ENCODE results near the gene LSM4.
"Not testable (repeated sequence)": the region's sequence is repeated elsewhere in the genome, so short reads cannot be mapped to it uniquely, and the experiment has no call there.

Gene LSM4

GRCh38 chr19:18339723-18340122 lies 16.8 kb upstream of the LSM4 start:
- H4K20me1 ChIP-seq = peaks cover 0 to 34% (median 0%) of the 10 kb centered on the region in 11 experiments; a peak in 4 of 22 replicates
- TF ChIP-seq Cebpa-rat (IDR thresholded peaks at IDR 0.05) = no peak
- no peak overlapping the region for H3K27ac ChIP-seq
- H3K9me3 ChIP-seq (replicated peaks in 1 of 11) = no peaks in the 10 kb centered on the region
- H3K4me1 ChIP-seq = peaks cover 26 to 86% (median 42%) of the 10 kb centered on the region in 10 experiments
- H3K9ac ChIP-seq = peak overlapping the region in 1 of 11 experiments; percentile 78; a peak in 3 of 22 replicates
- peak overlapping the region; percentile 84 to 100 (median 96) for H3K4me2 ChIP-seq
- H3K27me3 ChIP-seq = no peaks in the 10 kb centered on the region
- H3K36me3 ChIP-seq = peaks cover 0 to 28% (median 0%) of the 10 kb centered on the region in 11 experiments; a peak in 7 of 22 replicates
- peak overlapping the region in 8 of 10 experiments; percentile 66 to 93 (median 80); a peak in 14 of 20 replicates for H3K4me3 ChIP-seq

DNA sequence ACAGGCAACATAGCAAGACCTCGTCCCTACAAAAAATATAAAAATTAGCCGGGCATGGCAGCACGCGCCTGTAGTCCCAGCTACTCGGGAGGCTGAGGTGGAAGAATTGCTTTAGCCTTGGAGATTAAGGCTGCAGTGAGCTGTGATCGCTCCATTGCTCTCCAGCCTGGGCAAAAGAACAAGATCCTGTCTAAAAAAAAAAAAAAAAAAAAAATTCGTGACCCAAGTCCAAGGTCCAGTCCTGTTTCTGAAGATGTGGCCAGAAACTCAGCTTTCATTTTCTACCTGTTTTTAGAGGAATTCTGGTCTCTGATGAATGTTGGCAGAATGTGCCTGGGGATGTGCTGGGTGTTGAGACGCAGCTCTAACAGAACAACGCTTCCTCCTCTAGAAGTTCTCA lies 15.7 kb upstream of the LSM4 start:
- Histone ChIP-seq H3K4me3 (no peak overlapping the region), H3K4me1 (peaks cover 26 to 74% (median 40%) of the 10 kb centered on the region in 10 experiments), H3K4me2 (peak overlapping the region in 3 of 11 experiments; percentile 4 to 73 (median 49); a peak in 3 of 22 replicates), H3K9ac (no peak overlapping the region), H3K27ac (no peak overlapping the region), H4K20me1 (peaks cover 0 to 23% (median 0%) of the 10 kb centered on the region in 11 experiments; a peak in 3 of 22 replicates), H3K9me3 (replicated peaks in 1 of 11) (no peaks in the 10 kb centered on the region), H3K36me3 (peaks cover 0 to 16% (median 0%) of the 10 kb centered on the region in 11 experiments; a peak in 7 of 22 replicates), H3K27me3 (no peaks in the 10 kb centered on the region)
- no peak for TF ChIP-seq Cebpa-rat (IDR thresholded peaks at IDR 0.05)

DNA sequence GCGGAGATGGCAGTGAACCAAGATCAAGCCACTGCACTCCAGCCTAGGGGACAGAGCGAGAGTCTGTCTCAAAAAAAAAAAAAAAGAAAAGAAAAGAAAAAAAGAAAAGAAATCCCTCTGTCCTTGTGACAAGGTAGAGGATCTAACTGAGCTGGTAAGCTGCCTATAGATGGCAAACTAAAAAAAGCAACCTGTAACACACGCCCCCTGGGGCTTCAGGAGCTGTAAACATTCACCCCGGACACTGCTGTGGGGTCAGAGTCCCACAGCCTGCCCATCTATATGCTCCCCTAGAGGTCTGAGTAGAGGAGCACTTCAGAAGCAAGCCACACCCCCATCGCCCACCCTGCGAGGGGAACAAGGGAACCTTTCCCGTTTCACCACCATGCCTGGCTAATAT lies 13.2 kb upstream of the LSM4 start:
- no peak for TF ChIP-seq Cebpa-rat (IDR thresholded peaks at IDR 0.05)
- Histone ChIP-seq H4K20me1 (no peaks in the 10 kb centered on the region), H3K4me1 (peaks cover 19 to 50% (median 31%) of the 10 kb centered on the region in 10 experiments), H3K9me3 (replicated peaks in 1 of 11) (no peaks in the 10 kb centered on the region), H3K4me2 (peak overlapping the region in 8 of 11 experiments; percentile 1 to 73 (median 31); a peak in 8 of 22 replicates), H3K4me3 (no peak overlapping the region), H3K9ac (no peak overlapping the region), H3K36me3 (no peaks in the 10 kb centered on the region), H3K27ac (no peak overlapping the region; a peak in 1 of 22 replicates), H3K27me3 (no peaks in the 10 kb centered on the region)

- H3K4me3 ChIP-seq = no peak overlapping the region
- H3K36me3 ChIP-seq = no peaks in the 10 kb centered on the region
- no peak for TF ChIP-seq Cebpa-rat (IDR thresholded peaks at IDR 0.05)
- no peak overlapping the region for H3K27ac ChIP-seq
- no peaks in the 10 kb centered on the region for H4K20me1 ChIP-seq
- peaks cover 15 to 43% (median 31%) of the 10 kb centered on the region in 10 experiments for H3K4me1 ChIP-seq
- no peak overlapping the region for H3K9ac ChIP-seq
- no peak overlapping the region for H3K4me2 ChIP-seq
- H3K27me3 ChIP-seq = no peaks in the 10 kb centered on the region; a peak in 1 of 22 replicates
- no peaks in the 10 kb centered on the region for H3K9me3 ChIP-seq (replicated peaks in 1 of 11)
Measured at GRCh38 chr19:18333680-18334079, 10.8 kb upstream of the LSM4 start.

DNA sequence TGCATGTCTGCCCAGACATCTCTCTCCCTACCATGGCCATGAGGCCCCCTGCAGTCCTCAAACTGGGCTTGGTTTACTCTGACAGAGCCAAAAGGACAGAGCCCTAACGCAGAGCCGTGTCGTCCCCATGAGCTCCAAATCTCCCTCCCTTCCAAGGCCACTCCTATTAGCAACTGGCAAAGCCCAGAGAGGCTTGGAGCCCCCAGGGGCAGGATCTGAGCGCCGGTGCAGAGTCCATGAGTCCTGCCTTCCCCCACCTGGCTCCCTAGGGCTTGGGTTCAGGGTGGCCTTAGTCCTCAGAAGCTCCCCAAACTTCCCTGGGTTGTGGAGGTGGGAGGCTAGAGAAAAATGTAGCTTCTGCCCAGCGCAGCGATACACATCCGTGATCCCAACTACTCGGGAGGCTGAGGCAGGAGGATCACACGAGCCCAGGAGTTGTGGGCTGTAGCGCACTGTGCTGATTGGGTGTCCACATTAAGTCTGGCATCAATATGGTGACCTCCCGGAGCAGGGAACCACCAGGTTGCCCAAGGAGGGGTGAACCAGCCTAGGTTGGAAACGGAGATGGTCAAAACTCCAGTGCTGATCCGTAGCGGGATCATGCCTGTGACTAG lies 10.1 kb upstream of the LSM4 start:
- H3K27me3 ChIP-seq = no peaks in the 10 kb centered on the region; a peak in 1 of 22 replicates
- H3K4me1 ChIP-seq = peaks cover 17 to 43% (median 30%) of the 10 kb centered on the region in 10 experiments
- no peaks in the 10 kb centered on the region for H3K9me3 ChIP-seq (replicated peaks in 1 of 11)
- no peaks in the 10 kb centered on the region for H4K20me1 ChIP-seq
- no peak overlapping the region for H3K27ac ChIP-seq
- H3K36me3 ChIP-seq = no peaks in the 10 kb centered on the region
- H3K4me3 ChIP-seq = no peak overlapping the region
- no peak overlapping the region for H3K4me2 ChIP-seq
- no peak for TF ChIP-seq Cebpa-rat (IDR thresholded peaks at IDR 0.05)
- no peak overlapping the region for H3K9ac ChIP-seq

DNA sequence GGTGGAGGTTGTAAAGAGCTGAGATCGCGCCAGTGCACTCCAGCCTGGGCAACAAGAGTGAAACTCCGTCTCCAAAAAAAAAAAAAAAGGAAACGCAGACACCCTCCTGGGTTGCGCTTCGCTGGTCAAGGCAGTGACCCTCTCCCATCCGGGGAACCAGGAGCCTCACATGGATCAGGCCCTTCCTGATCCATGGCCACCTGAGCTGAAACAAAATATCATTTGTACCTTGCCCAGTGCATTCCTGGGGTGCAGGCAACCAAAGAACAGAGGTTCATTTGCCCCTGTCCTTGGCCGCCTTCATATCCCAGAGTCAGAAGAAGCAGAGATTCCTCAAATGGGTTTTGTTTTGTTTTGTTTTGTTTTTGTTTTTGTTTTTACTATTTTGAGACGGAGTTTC lies 8.0 kb upstream of the LSM4 start:
- no peak for TF ChIP-seq Cebpa-rat (IDR thresholded peaks at IDR 0.05)
- H3K4me3 ChIP-seq = no peak overlapping the region
- H3K36me3 ChIP-seq = no peaks in the 10 kb centered on the region
- 0 out of 22 replicates have a peak overlapping the region, but pooled peaks of 1 of the 11 experiments have one; percentile 7 for H3K4me2 ChIP-seq
- H4K20me1 ChIP-seq = no peaks in the 10 kb centered on the region
- H3K27ac ChIP-seq = no peak overlapping the region
- peaks cover 11 to 26% (median 17%) of the 10 kb centered on the region in 10 experiments for H3K4me1 ChIP-seq
- H3K9me3 ChIP-seq (replicated peaks in 1 of 11) = no peaks in the 10 kb centered on the region
- H3K27me3 ChIP-seq = no peaks in the 10 kb centered on the region; a peak in 1 of 22 replicates
- peak overlapping the region in 1 of 11 experiments; percentile 34; a peak in 1 of 22 replicates for H3K9ac ChIP-seq

- no peak for TF ChIP-seq Cebpa-rat (IDR thresholded peaks at IDR 0.05)
- Histone ChIP-seq H3K9me3 (replicated peaks in 1 of 11) (no peaks in the 10 kb centered on the region), H3K4me2 (peak overlapping the region; percentile 57 to 88 (median 80)), H3K27ac (peak overlapping the region in 7 of 11 experiments; percentile 0 to 40 (median 31); a peak in 6 of 22 replicates), H3K4me1 (peaks cover 13 to 28% (median 18%) of the 10 kb centered on the region in 10 experiments), H3K4me3 (peak overlapping the region in 6 of 10 experiments; percentile 22 to 43 (median 38); a peak in 7 of 20 replicates), H3K27me3 (no peaks in the 10 kb centered on the region; a peak in 1 of 22 replicates), H3K36me3 (no peaks in the 10 kb centered on the region), H3K9ac (peak overlapping the region in 9 of 11 experiments; percentile 38 to 65 (median 54); a peak in 18 of 22 replicates), H4K20me1 (no peaks in the 10 kb centered on the region)
Measured at GRCh38 chr19:18329035-18329376, 6.1 kb upstream of the LSM4 start.

- H3K4me3 ChIP-seq = peak overlapping the region in 7 of 10 experiments; percentile 22 to 43 (median 37); a peak in 8 of 20 replicates
- H4K20me1 ChIP-seq = no peaks in the 10 kb centered on the region
- H3K27ac ChIP-seq = peak overlapping the region in 9 of 11 experiments; percentile 0 to 58 (median 31); a peak in 8 of 22 replicates
- H3K27me3 ChIP-seq = no peaks in the 10 kb centered on the region; a peak in 1 of 22 replicates
- H3K4me2 ChIP-seq = peak overlapping the region; percentile 57 to 88 (median 80)
- peak overlapping the region in 9 of 11 experiments; percentile 38 to 65 (median 54); a peak in 19 of 22 replicates for H3K9ac ChIP-seq
- H3K36me3 ChIP-seq = no peaks in the 10 kb centered on the region
- TF ChIP-seq Cebpa-rat (IDR thresholded peaks at IDR 0.05) = no peak
- no peaks in the 10 kb centered on the region for H3K9me3 ChIP-seq (replicated peaks in 1 of 11)
- H3K4me1 ChIP-seq = peaks cover 18 to 33% (median 22%) of the 10 kb centered on the region in 10 experiments
Measured at GRCh38 chr19:18328340-18329034, 5.6 kb upstream of the LSM4 start.

DNA sequence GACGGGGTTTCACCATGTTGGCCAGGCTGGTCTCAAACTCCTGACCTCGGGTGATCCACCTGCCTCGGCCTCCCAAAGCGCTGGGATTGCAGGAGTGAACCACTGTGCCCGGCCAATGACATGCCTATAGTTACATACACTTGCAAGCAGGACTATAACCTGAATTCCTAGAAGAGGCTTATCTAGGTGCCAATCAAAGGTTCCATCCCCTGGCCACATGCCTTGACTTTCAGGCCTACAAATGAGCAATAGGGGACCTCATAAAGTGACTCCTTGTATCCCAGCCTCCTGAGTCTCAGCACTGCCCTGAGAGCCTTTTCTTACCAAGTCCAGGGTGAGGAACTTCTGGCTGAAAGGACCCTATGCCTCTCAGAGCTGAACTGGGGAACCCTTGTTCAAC lies 3.9 kb upstream of the LSM4 start:
- peak overlapping the region in 1 of 11 experiments; percentile 19; a peak in 2 of 22 replicates for H3K9ac ChIP-seq
- no peak overlapping the region for H3K4me2 ChIP-seq
- peaks cover 25 to 40% (median 31%) of the 10 kb centered on the region in 10 experiments for H3K4me1 ChIP-seq
- no peaks in the 10 kb centered on the region for H3K9me3 ChIP-seq (replicated peaks in 1 of 11)
- H3K27ac ChIP-seq = no peak overlapping the region
- no peaks in the 10 kb centered on the region for H4K20me1 ChIP-seq
- H3K27me3 ChIP-seq = no peaks in the 10 kb centered on the region; a peak in 1 of 22 replicates
- no peak overlapping the region for H3K4me3 ChIP-seq
- TF ChIP-seq Cebpa-rat (IDR thresholded peaks at IDR 0.05) = no peak
- no peaks in the 10 kb centered on the region for H3K36me3 ChIP-seq

DNA sequence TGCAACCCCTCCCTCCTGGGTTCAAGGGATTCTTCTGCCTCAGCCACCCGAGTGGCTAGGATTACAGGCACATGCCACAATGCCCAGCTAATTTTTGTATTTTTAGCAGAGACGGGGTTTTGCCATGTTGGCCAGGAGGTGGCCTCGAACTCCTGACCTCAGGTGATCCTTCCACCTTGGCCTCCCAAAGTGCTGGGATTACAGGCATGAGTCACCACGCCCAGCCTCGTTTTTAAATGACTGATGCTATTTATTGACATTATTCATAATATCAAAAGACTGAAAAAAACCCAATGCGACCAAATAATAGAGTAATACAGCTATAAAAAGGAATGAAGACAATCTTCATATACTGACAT lies 1.5 kb upstream of the LSM4 start:
- not testable (repeated sequence) for H3K27me3 ChIP-seq; H3K9me3 ChIP-seq (replicated peaks in 1 of 11); H4K20me1 ChIP-seq
- H3K27ac ChIP-seq = peak overlapping the region in 7 of 11 experiments; percentile 66 to 99 (median 96); a peak in 10 of 22 replicates
- peaks cover 0 to 19% (median 6%) of the 10 kb centered on the region in 11 experiments; a peak in 6 of 22 replicates for H3K36me3 ChIP-seq
- H3K4me2 ChIP-seq = peak overlapping the region; percentile 85 to 100 (median 95); a peak in 17 of 22 replicates
- 0 out of 20 replicates have a peak overlapping the region, but pooled peaks of 1 of the 10 experiments have one; percentile 87 for H3K4me3 ChIP-seq
- H3K4me1 ChIP-seq = peaks cover 46 to 56% (median 53%) of the 10 kb centered on the region in 10 experiments
- peak overlapping the region; percentile 82 to 98 (median 92); a peak in 17 of 22 replicates for H3K9ac ChIP-seq
